ENCODE results near the gene PCGF5.

DNA sequence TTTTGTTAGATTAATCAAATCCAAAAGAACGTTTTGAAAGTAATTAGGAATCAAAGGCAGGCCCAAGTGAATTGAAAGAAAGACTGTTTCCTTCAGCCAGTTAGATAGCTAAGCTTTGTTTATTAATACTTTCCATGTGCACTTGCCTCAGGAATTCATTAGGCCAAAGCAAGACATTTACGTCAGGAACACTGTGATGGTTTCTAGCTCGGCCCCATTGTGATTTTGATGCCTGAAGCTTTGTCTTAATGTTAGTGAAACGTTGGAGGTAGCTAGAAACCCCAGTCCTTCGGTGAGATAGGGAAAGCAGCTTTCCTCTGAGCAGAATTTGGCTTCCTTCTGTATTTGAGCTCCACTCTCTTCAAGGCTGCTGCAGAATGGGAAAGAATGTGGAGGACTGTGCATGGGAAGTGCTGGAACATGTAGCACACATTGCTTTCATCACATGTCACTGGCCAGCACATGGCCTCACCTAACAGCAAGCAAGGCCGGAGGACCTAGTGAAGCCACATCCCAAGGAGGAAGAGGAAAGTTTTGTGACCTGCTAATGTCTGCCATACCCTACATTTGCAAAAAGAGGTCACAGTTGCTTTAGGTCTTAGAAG is 64.1 kb downstream of the PCGF5 start:
- TF ChIP-seq, protein P1, sequence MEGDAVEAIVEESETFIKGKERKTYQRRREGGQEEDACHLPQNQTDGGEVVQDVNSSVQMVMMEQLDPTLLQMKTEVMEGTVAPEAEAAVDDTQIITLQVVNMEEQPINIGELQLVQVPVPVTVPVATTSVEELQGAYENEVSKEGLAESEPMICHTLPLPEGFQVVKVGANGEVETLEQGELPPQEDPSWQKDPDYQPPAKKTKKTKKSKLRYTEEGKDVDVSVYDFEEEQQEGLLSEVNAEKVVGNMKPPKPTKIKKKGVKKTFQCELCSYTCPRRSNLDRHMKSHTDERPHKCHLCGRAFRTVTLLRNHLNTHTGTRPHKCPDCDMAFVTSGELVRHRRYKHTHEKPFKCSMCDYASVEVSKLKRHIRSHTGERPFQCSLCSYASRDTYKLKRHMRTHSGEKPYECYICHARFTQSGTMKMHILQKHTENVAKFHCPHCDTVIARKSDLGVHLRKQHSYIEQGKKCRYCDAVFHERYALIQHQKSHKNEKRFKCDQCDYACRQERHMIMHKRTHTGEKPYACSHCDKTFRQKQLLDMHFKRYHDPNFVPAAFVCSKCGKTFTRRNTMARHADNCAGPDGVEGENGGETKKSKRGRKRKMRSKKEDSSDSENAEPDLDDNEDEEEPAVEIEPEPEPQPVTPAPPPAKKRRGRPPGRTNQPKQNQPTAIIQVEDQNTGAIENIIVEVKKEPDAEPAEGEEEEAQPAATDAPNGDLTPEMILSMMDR (conservative IDR thresholded peaks at IDR 0.05; ENCODE audit: low read length): no peak
- TF ChIP-seq EZH2phosphoT487 (IDR thresholded peaks at IDR 0.05; ENCODE audit: borderline replicate concordance): no peak
